Sigmoid colon (tissue), 7 donors: Measurements from ENCODE around the gene KLHL3. TPM values are rescaled to one million over a fixed set of nuclear protein-coding genes. Genes with fewer than 3 reads are reported as not detected.

Experiments
- DNase-seq: peaks from one replicate; pipeline ENCODE4 v3.0.0-alpha.2; 2019
- H3K27ac ChIP-seq, 4 donors: fragments of 200-600 bp; sonication (generic); one replicate each; pipeline ENCODE4 v1.5.1; 2016 to 2019; ENCODE audit warnings: mild to moderate bottlenecking in 1 of 4
- H3K27me3 ChIP-seq, 3 donors: fragments of 200-600 bp; sonication (generic); one replicate each; pipeline ENCODE4 v1.5.1; 2019; ENCODE audit warnings: mild to moderate bottlenecking in 1 of 3
- H3K36me3 ChIP-seq, 4 donors: fragments of 200-600 bp; sonication (generic); one replicate each; pipeline ENCODE4 v1.5.1; 2016 to 2019
- H3K4me1 ChIP-seq, 4 donors: fragments of 200-600 bp; sonication (generic); one replicate each; pipeline ENCODE4 v1.5.1; 2017 to 2019
- H3K4me3 ChIP-seq, 4 donors: fragments of 200-600 bp; sonication (generic); one replicate each; pipeline ENCODE4 v1.5.1; 2017 to 2019; ENCODE audit warnings: mild to moderate bottlenecking in 2 of 4, moderate library complexity in 1 of 4
- H3K9me3 ChIP-seq, 4 donors: fragments of 200-600 bp in 3 of 4; sonication (generic) in 3 of 4; one replicate each; pipeline versions ENCODE4 v1.5.1 to v1.6.1; 2013 to 2019
- EP300 ChIP-seq, 4 donors: sonication (generic); formaldehyde crosslinking; IDR thresholded peaks; one replicate each; pipeline ENCODE4 v1.6.1; 2017; ENCODE audit warnings: antibody characterized with exemption in 4 of 4
- POLR2A ChIP-seq, 2 donors: fragments of 450-650 bp; IDR thresholded peaks; one replicate each; pipeline ENCODE4 v1.6.1; 2016; ENCODE audit warnings: antibody characterized with exemption in 2 of 2, mild to moderate bottlenecking in 2 of 2, moderate library complexity in 2 of 2
- POLR2AphosphoS5 ChIP-seq, 4 donors: sonication (generic); formaldehyde crosslinking; IDR thresholded peaks; one replicate each; pipeline ENCODE4 v1.6.1; 2017; ENCODE audit warnings: antibody characterized with exemption in 4 of 4
- WGBS, 2 donors: extraction: QIAGEN DNeasy Blood & Tissue Kit; methylation state at CpG; one replicate each; pipeline ENCODE4 v1.1.7; 2013; 5-methylcytosine and 5-hydroxymethylcytosine counted together
- intact Hi-C: fragments of 100-400 bp; cut with DNase I; formaldehyde crosslinking; loops from one replicate; pipeline ENCODE4 v1.15.1; 2023
- polyA plus RNA-seq, 3 donors: library from polyadenylated mRNA; stranded (reverse); fragments of 200-250 nt; gene quantifications; one replicate each; pipeline ENCODE4 v1.2.3, GENCODE V29; 2013
- total RNA-seq, 4 donors: library from RNA; depleted of rRNA; stranded (reverse); fragments of >200 nt; gene quantifications; one replicate each; pipeline ENCODE4 v1.1.0, GENCODE V29; 2016
- TF ChIP-seq, protein P1 (sequence below), 4 experiments: fragments of 450-650 bp in 3 of 4; fragments of 200-600 bp in 1 of 4; IDR thresholded peaks; one replicate each; pipeline ENCODE4 v1.5.1; 2016 to 2019; ENCODE audit warnings: antibody characterized with exemption in 4 of 4, mild to moderate bottlenecking in 3 of 4, moderate library complexity in 2 of 4
- donor health status: healthy with polysubstance abuse.
- donor health status: Bipolar disorder and iron deficiency.
- donor health status: healthy.

KLHL3 gene
- total and polyA plus RNA-seq, 7 donors: 0.23 to 5.5 (median 3.5) TPM; not detected in 1

DNA sequence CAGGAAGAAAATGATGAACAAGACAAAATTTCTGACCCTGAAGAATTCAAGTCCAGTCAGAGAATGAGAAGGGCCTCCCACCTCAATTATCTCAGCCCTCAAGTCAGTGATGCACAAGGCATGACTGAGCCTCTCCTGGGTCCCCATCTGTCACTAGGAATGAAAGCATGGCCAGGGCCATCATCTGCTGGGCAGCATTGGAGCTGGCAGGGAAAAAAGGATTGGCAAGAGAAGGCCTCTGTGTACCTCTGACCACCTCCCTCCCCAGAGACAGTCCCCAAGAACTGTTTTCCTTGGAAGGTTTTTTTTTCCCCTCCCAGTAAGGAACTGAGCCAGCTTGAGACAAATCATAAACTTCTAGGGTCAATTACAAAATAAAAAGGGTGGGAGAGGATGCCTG is 76.7 kb downstream of the KLHL3 start:
- no peaks in the 10 kb centered on the region for H3K27me3 ChIP-seq
- H3K27ac ChIP-seq: no peak overlapping the region
- no peak for DNase-seq
- no peak overlapping the region for H3K4me3 ChIP-seq
- H3K4me1 ChIP-seq: no peaks in the 10 kb centered on the region
- H3K36me3 ChIP-seq: no peaks in the 10 kb centered on the region
- no peaks in the 10 kb centered on the region for H3K9me3 ChIP-seq
- TF ChIP-seq, protein P1, sequence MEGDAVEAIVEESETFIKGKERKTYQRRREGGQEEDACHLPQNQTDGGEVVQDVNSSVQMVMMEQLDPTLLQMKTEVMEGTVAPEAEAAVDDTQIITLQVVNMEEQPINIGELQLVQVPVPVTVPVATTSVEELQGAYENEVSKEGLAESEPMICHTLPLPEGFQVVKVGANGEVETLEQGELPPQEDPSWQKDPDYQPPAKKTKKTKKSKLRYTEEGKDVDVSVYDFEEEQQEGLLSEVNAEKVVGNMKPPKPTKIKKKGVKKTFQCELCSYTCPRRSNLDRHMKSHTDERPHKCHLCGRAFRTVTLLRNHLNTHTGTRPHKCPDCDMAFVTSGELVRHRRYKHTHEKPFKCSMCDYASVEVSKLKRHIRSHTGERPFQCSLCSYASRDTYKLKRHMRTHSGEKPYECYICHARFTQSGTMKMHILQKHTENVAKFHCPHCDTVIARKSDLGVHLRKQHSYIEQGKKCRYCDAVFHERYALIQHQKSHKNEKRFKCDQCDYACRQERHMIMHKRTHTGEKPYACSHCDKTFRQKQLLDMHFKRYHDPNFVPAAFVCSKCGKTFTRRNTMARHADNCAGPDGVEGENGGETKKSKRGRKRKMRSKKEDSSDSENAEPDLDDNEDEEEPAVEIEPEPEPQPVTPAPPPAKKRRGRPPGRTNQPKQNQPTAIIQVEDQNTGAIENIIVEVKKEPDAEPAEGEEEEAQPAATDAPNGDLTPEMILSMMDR (IDR thresholded peaks at IDR 0.05): no peak
- no peak for TF ChIP-seq EP300 (IDR thresholded peaks at IDR 0.05)
- no peak for TF ChIP-seq POLR2A (IDR thresholded peaks at IDR 0.05)
- TF ChIP-seq POLR2AphosphoS5 (IDR thresholded peaks at IDR 0.05): no peak
- intact Hi-C loops: no loop called here

DNA sequence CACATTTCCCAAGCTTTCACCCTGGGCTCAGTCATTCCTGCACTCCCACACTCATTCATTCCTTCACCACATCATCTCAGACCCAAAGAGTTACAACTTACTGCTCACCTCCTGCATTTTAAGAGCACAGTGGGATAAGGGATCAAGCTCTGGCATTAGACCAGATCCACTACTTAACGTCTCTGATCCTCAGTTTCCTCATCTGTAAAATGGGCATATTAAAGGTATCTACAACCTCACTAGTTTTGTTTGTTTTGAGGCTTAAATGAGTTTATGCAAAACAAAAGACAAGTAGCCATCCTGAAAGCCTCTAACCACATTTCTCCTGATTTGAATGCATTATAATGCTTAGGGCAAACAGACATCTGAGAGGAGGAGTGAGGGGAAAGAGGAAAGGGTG is 77.6 kb downstream of the KLHL3 start:
- no peaks in the 10 kb centered on the region for H3K9me3 ChIP-seq
- no peaks in the 10 kb centered on the region for H3K36me3 ChIP-seq
- H3K27ac ChIP-seq: no peak overlapping the region
- DNase-seq: no peak
- H3K4me1 ChIP-seq: no peaks in the 10 kb centered on the region
- H3K27me3 ChIP-seq: no peaks in the 10 kb centered on the region
- no peak for TF ChIP-seq POLR2A (IDR thresholded peaks at IDR 0.05)
- 83 to 90% methylated on average over 1 of the region's 1 CpG for WGBS, 2 donors
- H3K4me3 ChIP-seq: no peak overlapping the region
- intact Hi-C loops: no loop called here

DNA sequence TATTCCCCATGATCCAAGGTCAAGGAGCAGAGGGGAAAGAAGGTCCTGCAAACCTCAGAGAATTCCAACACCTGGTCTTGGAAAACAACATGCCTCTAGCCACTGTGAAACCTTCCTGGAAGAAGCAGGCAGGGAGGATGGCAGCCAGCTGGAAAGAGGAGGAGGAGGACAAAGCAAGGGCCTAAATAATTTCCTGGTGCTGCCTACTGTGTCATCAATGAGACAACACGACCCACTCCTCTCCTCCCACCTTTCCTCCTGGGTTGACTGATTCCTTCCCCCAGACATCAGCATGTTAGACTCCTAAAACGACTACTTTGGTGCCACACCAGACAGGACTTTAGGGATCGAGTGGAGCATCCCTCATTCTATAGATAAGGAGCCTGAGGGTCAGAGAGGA is 78.8 kb downstream of the KLHL3 start:
- Histone ChIP-seq H3K36me3 (no peaks in the 10 kb centered on the region), H3K9me3 (no peaks in the 10 kb centered on the region), H3K27ac (no peak overlapping the region), H3K4me1 (no peaks in the 10 kb centered on the region), H3K4me3 (no peak overlapping the region), H3K27me3 (no peaks in the 10 kb centered on the region)
- intact Hi-C loops: no loop called here
- TF ChIP-seq EP300 (IDR thresholded peaks at IDR 0.05) (no peak), POLR2A (IDR thresholded peaks at IDR 0.05) (no peak), POLR2AphosphoS5 (IDR thresholded peaks at IDR 0.05) (no peak)
- TF ChIP-seq, protein P1 (IDR thresholded peaks at IDR 0.05): no peak
- WGBS, 2 donors: 59 to 60% methylated on average over 3 of the region's 3 CpGs
- no peak for DNase-seq

- H3K27me3 ChIP-seq: no peaks in the 10 kb centered on the region
- DNase-seq: no peak
- H3K27ac ChIP-seq: no peak overlapping the region
- no peaks in the 10 kb centered on the region for H3K4me1 ChIP-seq
- no peaks in the 10 kb centered on the region for H3K9me3 ChIP-seq
- no peaks in the 10 kb centered on the region for H3K36me3 ChIP-seq
- 92 to 96% methylated on average over 2 of the region's 2 CpGs for WGBS, 2 donors
- no peak for TF ChIP-seq POLR2A (IDR thresholded peaks at IDR 0.05)
- no peak for TF ChIP-seq POLR2AphosphoS5 (IDR thresholded peaks at IDR 0.05)
- TF ChIP-seq EP300 (IDR thresholded peaks at IDR 0.05): no peak
- TF ChIP-seq, protein P1 (IDR thresholded peaks at IDR 0.05): no peak
- intact Hi-C loops: no loop called here
- H3K4me3 ChIP-seq: no peak overlapping the region
Observed at GRCh38 chr5:137656558-137656957, 79.3 kb downstream of the KLHL3 start.

DNA sequence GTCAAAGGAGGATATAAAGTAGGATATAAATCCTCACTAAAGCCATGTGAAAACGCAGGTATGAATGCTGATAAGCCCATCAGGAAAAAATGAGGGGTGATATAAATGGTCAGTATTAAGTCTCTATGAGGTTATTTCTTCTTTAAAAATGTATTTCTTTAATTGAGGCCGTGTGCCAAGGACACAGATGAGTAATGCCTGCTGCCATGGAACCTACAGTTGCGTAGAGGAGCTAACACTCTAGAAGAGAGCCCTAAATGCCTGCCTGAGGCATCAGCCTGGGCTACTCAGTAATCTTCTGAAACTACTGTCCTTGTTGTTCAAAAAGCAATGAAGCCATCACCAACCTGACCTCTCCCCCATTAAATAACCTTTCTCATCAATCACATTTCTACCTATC is 84.9 kb downstream of the KLHL3 start:
- Histone ChIP-seq H3K4me3 (no peak overlapping the region), H3K27ac (no peak overlapping the region), H3K4me1 (peaks cover 0 to 9% (median 0%) of the 10 kb centered on the region in 4 donors), H3K9me3 (no peaks in the 10 kb centered on the region), H3K27me3 (no peaks in the 10 kb centered on the region), H3K36me3 (no peaks in the 10 kb centered on the region)
- TF ChIP-seq POLR2A (IDR thresholded peaks at IDR 0.05): no peak
- TF ChIP-seq POLR2AphosphoS5 (IDR thresholded peaks at IDR 0.05): no peak
- TF ChIP-seq EP300 (IDR thresholded peaks at IDR 0.05): no peak
- TF ChIP-seq, protein P1 (IDR thresholded peaks at IDR 0.05): no peak
- 87 to 90% methylated on average over 3 of the region's 3 CpGs for WGBS, 2 donors
- intact Hi-C loops: no loop called here
- DNase-seq: no peak
